Measurements from ENCODE around the gene C19orf33. TPM values are rescaled to one million over a fixed set of nuclear protein-coding genes. Genes with fewer than 3 reads are reported as not detected.

C19orf33 gene
- total RNA-seq, 1 experiment from 2014 or later, result 16.1 TPM

- Mint-ChIP-seq H3K9me3 (no peaks in the 10 kb centered on the region), H3K27me3 (ENCODE audit: low read depth) (no peaks in the 10 kb centered on the region), H3K4me1 (peaks cover 51% of the 10 kb centered on the region), H3K27ac (peak overlapping the region; percentile 97), H3K36me3 (no peaks in the 10 kb centered on the region; the same call in 1 of the 2 replicates), H3K4me3 (peak overlapping the region; percentile 63)
- peak; percentile 57 for TF ChIP-seq ZNF121 (CRISPR knock-in tag; IDR thresholded peaks at IDR 0.05)
- TF ChIP-seq ZMAT4 (CRISPR knock-in tag; IDR thresholded peaks at IDR 0.05), result no peak
- TF ChIP-seq SMAD3 (CRISPR knock-in tag; IDR thresholded peaks at IDR 0.05; ENCODE audit: borderline replicate concordance), result 0 out of 2 replicates have a peak, but pooled peaks have one; percentile 34
- peak; percentile 97 for DNase-seq (ENCODE audit: low spot score)
- ChIA-PET CTCF (interaction anchor here (1.0 to 5.8 kb wide), 12 partner anchors 8 to 139 kb away, joined by 3 to 50 read pairs (median 9); partner anchors contain the start of genes CATSPERG, FAM98C, GGN and PPP1R14A), POLR2A (interaction anchor here (0.9 to 2.5 kb wide), 9 partner anchors 8 to 585 kb away, joined by 3 to 20 read pairs (median 3); partner anchors contain the start of genes C19orf33, GGN, PPP1R14A and PSMD8)
- peak; percentile 89 for ATAC-seq
These were observed 40.2 kb upstream of the C19orf33 start for GRCh38 chr19:38263689-38264485.

GRCh38 chr19:38264486-38265212, 39.4 kb upstream of the C19orf33 start, which contains the start of gene SPINT2:
TSS of gene SPINT2 (plus strand) at chr19:38264573. CDS start at chr19:38264893, 320 bp downstream.
- Mint-ChIP-seq H3K4me3 (peak within 1 kb of the TSS; percentile 99), H3K4me1 (peaks cover 53% of the 10 kb centered on the region), H3K27me3 (ENCODE audit: low read depth) (no peaks in the 10 kb centered on the region), H3K27ac (peak within 1 kb of the TSS; percentile 99), H3K36me3 (no peaks in the 10 kb centered on the region; the same call in 1 of the 2 replicates), H3K9me3 (no peaks in the 10 kb centered on the region)
- ATAC-seq, result peak; percentile 64
- ChIA-PET POLR2A (interaction anchor here (0.5 to 2.5 kb wide), 10 partner anchors 8 to 585 kb away, joined by 3 to 20 read pairs (median 3); partner anchors contain the start of genes C19orf33, GGN, PPP1R14A and PSMD8), CTCF (interaction anchor here (0.7 to 5.8 kb wide), 17 partner anchors 8 to 408 kb away, joined by 3 to 50 read pairs (median 5); partner anchors contain the start of genes CATSPERG, FAM98C, GGN and PPP1R14A)
- DNase-seq (ENCODE audit: low spot score), result peak; percentile 93
- peak; percentile 62; the same call in 1 of the 2 replicates for TF ChIP-seq CREM (CRISPR knock-in tag; IDR thresholded peaks at IDR 0.05)
- TF ChIP-seq CREB1 (CRISPR knock-in tag; IDR thresholded peaks at IDR 0.05), result peak; percentile 80; the same call in 1 of the 2 replicates
- TF ChIP-seq TP53 (CRISPR knock-in tag; IDR thresholded peaks at IDR 0.05), result peak; percentile 96
- TF ChIP-seq GRHL2 (CRISPR knock-in tag; IDR thresholded peaks at IDR 0.05; ENCODE audit: insufficient replicate concordance, severe bottlenecking), result no peak
- TF ChIP-seq E2F1 (CRISPR knock-in tag; IDR thresholded peaks at IDR 0.05), result peak; percentile 71; the same call in 1 of the 2 replicates
- no peak for TF ChIP-seq HMGA2 (CRISPR knock-in tag; IDR thresholded peaks at IDR 0.05)
- TF ChIP-seq MAX (CRISPR knock-in tag; IDR thresholded peaks at IDR 0.05), result peak; percentile 95
- no peak for TF ChIP-seq ELF4 (CRISPR knock-in tag; IDR thresholded peaks at IDR 0.05; ENCODE audit: low read depth)
- 0 out of 2 replicates have a peak, but pooled peaks have one; percentile 56 for TF ChIP-seq TCF7 (CRISPR knock-in tag; IDR thresholded peaks at IDR 0.05; ENCODE audit: low read depth)
- no peak for TF ChIP-seq ZNF396 (CRISPR knock-in tag; IDR thresholded peaks at IDR 0.05; ENCODE audit: borderline replicate concordance)
- TF ChIP-seq ESRRA (CRISPR knock-in tag; IDR thresholded peaks at IDR 0.05; ENCODE audit: borderline replicate concordance), result peak; percentile 50; the same call in 1 of the 2 replicates
- peak; percentile 76 for TF ChIP-seq FOXP4 (CRISPR knock-in tag; IDR thresholded peaks at IDR 0.05)
- TF ChIP-seq ZMAT4 (CRISPR knock-in tag; IDR thresholded peaks at IDR 0.05), result 0 out of 2 replicates have a peak, but pooled peaks have one; percentile 40
- TF ChIP-seq ZNF425 (CRISPR knock-in tag; conservative IDR thresholded peaks at IDR 0.05), result no peak
- TF ChIP-seq MYBL2 (CRISPR knock-in tag; IDR thresholded peaks at IDR 0.05), result peak; percentile 78; the same call in 1 of the 2 replicates
- TF ChIP-seq ZNF121 (CRISPR knock-in tag; IDR thresholded peaks at IDR 0.05), result peak; percentile 98
- TF ChIP-seq ZNF138 (CRISPR knock-in tag; conservative IDR thresholded peaks at IDR 0.05), result peak; percentile 88
- TF ChIP-seq USF1 (CRISPR knock-in tag; IDR thresholded peaks at IDR 0.05), result peak; percentile 63; the same call in 1 of the 2 replicates
- TF ChIP-seq FOXK1 (CRISPR knock-in tag; IDR thresholded peaks at IDR 0.05), result peak; percentile 83
- TF ChIP-seq ATF3 (CRISPR knock-in tag; conservative IDR thresholded peaks at IDR 0.05), result no peak
